Epithelial cell of esophagus (primary cell): ENCODE data around the gene NELL1.

Source experiments
- DNase-seq: peaks from one replicate; pipeline ENCODE4 v3.0.0; 2010; ENCODE audit warnings: low read depth
- H3K4me3 ChIP-seq: 2 replicates; pipeline ENCODE4 v1.5.1; 2011; ENCODE audit warnings: mild to moderate bottlenecking, low read length, control low read depth
- TF ChIP-seq, protein P1 (sequence below): IDR thresholded peaks from 2 replicates; pipeline ENCODE4 v1.5.1; 2011; ENCODE audit warnings: low read depth, mild to moderate bottlenecking, low read length, control low read depth, inconsistent platforms; ENCODE audit not compliant: insufficient read depth; ENCODE audit errors: missing control alignments

Gene NELL1

DNA sequence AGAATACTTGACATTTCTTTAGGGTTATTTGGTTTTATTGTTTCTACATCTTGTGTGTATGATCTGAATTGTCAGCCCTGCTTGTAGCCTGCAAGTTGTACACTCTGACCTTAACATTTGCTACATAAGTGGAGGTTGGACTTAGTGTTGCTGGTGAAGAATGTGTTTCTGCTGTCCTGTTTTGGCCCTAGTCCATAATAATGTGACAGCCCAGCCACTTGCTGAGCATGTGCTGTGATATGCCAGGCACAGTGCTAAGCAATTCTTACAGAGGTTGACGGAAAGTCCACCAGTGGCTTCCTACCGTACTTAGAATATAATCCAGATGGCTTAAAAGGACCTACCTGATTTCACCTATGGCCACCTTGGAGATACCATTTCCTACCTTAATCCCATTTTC, 526.6 kb downstream of the NELL1 start:
- TF ChIP-seq, protein P1, sequence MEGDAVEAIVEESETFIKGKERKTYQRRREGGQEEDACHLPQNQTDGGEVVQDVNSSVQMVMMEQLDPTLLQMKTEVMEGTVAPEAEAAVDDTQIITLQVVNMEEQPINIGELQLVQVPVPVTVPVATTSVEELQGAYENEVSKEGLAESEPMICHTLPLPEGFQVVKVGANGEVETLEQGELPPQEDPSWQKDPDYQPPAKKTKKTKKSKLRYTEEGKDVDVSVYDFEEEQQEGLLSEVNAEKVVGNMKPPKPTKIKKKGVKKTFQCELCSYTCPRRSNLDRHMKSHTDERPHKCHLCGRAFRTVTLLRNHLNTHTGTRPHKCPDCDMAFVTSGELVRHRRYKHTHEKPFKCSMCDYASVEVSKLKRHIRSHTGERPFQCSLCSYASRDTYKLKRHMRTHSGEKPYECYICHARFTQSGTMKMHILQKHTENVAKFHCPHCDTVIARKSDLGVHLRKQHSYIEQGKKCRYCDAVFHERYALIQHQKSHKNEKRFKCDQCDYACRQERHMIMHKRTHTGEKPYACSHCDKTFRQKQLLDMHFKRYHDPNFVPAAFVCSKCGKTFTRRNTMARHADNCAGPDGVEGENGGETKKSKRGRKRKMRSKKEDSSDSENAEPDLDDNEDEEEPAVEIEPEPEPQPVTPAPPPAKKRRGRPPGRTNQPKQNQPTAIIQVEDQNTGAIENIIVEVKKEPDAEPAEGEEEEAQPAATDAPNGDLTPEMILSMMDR, result no peak
- no peak overlapping the region for H3K4me3 ChIP-seq
- DNase-seq, result no peak

- no peak overlapping the region for H3K4me3 ChIP-seq
- TF ChIP-seq, protein P1, result no peak
- no peak for DNase-seq
Measured at GRCh38 chr11:21198498-21198897, 529.1 kb downstream of the NELL1 start.

DNA sequence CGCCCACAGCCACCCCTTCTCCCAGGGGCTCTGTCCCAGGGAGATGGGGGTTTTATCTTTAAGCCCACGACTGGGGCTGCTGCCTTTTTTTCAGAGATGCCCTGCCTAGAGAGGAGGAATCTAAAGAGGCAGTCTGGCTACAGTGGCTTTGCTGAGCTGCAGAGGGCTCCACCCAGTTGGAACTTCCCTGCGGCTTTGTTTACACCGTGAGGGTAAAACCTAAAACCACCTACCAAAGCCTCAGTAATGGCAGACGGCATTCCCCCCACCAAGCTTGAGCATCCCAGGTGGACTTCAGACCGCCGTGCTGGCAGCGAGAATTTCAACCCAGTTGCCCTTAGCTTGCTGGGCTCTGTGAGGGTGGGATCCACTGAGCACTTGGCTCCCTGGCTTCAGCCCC, 535.8 kb downstream of the NELL1 start:
- no peak overlapping the region for H3K4me3 ChIP-seq
- TF ChIP-seq, protein P1, result no peak
- no peak for DNase-seq

GRCh38 chr11:21225860-21226259, 556.5 kb downstream of the NELL1 start:
- H3K4me3 ChIP-seq, result no peak overlapping the region
- TF ChIP-seq, protein P1, result no peak
- no peak for DNase-seq

DNA sequence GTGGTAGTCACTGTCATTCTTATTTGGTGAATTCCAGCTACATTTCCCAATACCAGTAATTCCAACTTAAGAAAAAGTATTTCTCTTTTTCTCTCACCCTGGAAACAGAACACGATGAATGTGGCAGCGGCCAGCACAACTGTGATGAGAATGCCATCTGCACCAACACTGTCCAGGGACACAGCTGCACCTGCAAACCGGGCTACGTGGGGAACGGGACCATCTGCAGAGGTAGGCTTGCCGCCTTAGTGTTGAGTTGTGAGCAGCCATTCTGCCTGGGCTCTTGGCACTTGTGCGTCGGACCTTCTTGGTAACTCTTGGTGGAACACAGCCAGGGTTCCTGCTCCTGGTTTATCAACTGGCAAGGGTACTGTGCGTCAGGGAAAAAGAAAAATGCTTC, 559.8 kb downstream of the NELL1 start:
- DNase-seq, result no peak
- no peak overlapping the region for H3K4me3 ChIP-seq
- TF ChIP-seq, protein P1, result no peak

DNA sequence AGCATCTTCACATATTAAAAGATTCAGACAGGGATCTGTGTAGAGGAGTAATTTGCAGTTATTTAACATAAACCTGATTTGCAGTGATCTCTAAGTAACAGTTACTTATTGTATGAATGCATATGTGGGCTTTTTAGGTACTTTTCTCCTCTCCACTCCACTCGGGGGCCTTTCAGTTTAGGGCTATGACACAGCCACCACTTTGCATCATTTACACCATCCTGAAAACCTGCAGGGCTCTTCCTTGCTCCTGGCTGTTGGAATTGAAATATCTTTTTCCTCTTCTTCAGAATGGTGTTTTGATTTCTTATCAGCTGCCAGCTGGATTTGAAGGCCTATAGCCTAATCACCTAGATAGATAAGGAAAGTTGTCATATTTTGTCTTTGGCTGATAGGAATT, 580.8 kb downstream of the NELL1 start:
- no peak for DNase-seq
- no peak overlapping the region for H3K4me3 ChIP-seq

DNA sequence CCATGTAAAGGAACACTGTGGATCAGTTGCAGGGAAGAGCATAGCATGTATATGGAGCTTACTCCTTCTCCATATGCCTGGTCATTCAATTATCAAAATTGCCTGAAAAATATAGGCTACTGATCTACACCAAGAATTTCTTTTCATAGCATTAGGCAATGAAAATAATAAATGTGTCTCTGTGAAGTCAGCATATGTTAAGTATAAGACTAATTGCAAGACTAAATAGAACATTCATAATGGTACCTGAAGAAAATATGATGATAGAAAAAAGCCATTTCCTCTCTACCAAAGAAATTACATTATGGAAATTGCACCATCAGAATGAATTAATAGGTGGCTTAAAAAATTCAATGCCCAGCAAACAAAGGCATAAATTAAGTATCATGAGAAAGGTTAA, 584.7 kb downstream of the NELL1 start:
- H3K4me3 ChIP-seq, result no peak overlapping the region
- no peak for DNase-seq
- TF ChIP-seq, protein P1, result no peak

More for the DNA sequence above, 580.8 kb downstream of the NELL1 start:
- TF ChIP-seq, protein P1, result no peak
